T1000 (cell line): ENCODE results near the gene RANBP17.
"Not testable (repeated sequence)": the region's sequence is repeated elsewhere in the genome, so short reads cannot be mapped to it uniquely, and the experiment has no call there.

Experiments used
- DNase-seq: peaks from one replicate; lab custom pipeline; 2025; ENCODE audit warnings: mixed read lengths; lab: John Stamatoyannopoulos, UW

Gene RANBP17

GRCh38 chr5:171155621-171156020 is 293.8 kb downstream of the RANBP17 start:
- no peak for DNase-seq

DNA sequence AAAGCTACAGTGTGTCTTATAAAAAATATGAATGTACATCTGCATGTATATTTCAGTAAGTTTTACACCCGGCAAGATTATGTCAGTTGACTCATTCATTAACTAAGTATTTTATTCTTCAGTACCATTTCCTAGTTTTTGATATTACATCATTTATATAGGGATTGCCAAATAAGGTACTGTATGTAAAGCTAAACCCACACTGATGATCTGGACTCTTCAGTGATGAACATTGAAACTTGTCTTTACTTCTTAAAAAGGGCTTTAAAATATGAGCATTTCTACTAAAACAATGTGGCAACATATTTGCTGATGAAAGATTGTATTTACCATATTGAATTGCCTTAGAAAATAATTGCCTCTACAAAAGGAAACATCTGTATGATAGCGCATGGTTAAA is 295.5 kb downstream of the RANBP17 start:
- DNase-seq: no peak

- DNase-seq: no peak
These were observed 296.0 kb downstream of the RANBP17 start for GRCh38 chr5:171157775-171158174.

DNA sequence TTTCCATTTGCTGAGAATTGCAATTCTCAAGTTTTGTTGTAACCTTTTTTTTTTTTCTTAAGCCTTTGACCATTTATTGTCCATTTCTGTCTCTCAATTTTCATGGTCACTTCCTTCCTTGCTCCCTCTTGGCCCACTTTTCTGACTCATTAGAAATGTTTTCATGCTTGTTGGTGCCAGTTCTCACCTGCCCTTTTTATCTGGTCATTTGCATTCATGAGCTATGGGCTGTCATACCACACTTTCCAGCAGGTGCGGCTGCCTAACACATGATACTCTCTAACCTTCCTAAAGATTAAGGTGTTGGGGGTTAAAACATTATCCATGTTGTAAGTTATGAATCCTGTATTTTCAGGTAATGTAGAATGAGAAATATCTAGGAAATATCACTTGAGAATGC is 296.8 kb downstream of the RANBP17 start:
- no peak for DNase-seq

- no peak for DNase-seq
These were observed 300.3 kb downstream of the RANBP17 start for GRCh38 chr5:171162165-171162564.

DNA sequence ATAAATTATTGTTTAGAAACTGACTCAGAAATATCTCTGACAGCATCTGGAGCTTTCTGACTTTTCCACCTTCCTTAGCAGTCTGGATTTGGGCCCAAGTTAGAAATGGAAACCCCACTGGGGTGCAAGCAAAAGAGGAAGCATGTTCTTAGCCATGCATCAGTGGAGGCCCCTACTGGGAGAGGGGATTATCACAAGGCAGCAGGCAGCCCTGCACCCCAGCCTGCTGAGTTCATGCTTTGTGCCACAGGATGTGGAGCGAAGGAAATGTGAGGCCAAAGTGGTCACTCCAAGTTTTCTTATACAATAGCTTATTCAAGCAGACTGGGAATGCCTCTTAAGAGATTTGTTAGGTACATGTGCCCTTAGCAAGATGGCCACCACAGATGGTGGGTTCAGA is 300.8 kb downstream of the RANBP17 start:
- DNase-seq: no peak

DNA sequence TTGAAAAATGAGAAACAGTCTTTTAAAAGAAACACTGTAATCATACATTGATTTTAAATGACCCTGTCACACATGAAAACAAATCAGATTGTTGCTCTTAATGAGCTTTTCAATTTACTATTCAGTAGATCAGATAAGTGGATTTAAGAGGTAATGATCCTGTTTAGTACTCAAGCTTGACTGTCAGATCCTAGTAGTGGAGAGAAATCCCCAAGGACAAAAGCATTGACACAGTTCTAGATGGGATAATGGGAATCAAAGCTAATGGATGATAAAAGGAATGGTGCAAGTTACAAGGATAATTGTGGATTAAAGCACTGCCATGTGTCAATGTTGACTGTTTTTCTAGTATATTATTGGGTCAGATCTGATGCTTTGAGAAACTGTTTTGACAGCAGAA is 304.9 kb downstream of the RANBP17 start:
- no peak for DNase-seq

DNA sequence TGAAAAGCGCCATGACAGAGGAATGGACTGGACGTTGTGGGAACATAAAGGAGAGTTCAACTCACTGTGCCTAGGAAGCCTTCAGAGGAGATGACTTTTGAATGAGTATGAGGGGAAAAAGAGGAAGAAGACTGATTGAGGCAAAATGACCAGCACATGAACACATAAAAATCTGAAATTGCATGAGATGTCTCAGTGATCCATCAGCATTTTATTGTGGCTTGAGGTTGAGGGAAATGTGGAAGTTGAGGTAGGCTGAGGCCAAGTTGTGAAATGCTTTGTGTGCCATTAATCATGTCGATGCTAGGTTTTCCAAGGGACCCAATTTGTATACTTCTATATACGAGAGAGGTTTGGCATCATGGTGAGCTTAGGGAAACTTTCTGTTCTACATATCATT is 306.4 kb downstream of the RANBP17 start:
- no peak for DNase-seq

- DNase-seq: not testable (repeated sequence)
These were observed 313.1 kb downstream of the RANBP17 start for GRCh38 chr5:171174960-171175359.

- DNase-seq: no peak
These were observed 313.9 kb downstream of the RANBP17 start for GRCh38 chr5:171175746-171176145.

GRCh38 chr5:171178190-171178589 is 316.4 kb downstream of the RANBP17 start:
- DNase-seq: not testable (repeated sequence)

DNA sequence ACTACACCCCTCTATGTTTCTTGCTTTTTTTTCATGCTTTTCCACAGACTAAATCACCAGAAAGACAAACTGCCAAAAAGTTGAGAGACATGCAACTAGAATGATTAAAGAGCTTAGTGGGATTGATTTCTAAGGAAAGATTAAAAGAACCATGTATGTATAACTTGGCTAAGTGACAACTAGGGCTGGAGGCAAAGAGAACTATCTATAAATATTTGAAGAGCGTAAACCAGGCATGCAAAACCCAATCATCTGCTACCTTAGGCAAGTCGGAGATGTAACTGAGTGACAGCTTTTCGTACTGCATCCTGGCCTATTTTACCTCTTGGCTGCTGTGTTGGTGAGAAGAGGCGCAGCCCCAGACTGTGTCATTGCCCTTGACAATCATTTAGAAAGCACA is 326.2 kb downstream of the RANBP17 start:
- DNase-seq: no peak

GRCh38 chr5:171189442-171189841 is 327.6 kb downstream of the RANBP17 start:
- no peak for DNase-seq

- no peak for DNase-seq
These were observed 330.3 kb downstream of the RANBP17 start for GRCh38 chr5:171192111-171192510.

DNA sequence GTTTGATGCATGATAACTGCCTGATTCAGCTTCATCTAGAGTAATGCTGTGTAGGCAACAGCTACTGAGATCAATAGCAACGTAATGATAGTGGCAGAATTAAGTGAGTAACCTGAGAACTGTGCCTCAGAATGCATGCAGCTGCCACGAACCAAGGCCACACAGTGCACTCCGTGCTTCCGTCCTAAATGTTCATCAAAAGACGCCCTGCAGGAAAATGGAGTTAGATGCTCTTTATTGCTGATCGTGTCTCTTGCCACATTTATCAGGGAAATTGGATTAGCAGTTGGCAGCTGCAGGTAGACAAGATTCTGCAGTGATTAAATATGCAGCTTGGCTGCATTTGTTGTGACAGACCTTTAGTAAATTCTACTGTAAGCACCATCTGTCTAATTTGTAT is 339.5 kb downstream of the RANBP17 start:
- DNase-seq: no peak

DNA sequence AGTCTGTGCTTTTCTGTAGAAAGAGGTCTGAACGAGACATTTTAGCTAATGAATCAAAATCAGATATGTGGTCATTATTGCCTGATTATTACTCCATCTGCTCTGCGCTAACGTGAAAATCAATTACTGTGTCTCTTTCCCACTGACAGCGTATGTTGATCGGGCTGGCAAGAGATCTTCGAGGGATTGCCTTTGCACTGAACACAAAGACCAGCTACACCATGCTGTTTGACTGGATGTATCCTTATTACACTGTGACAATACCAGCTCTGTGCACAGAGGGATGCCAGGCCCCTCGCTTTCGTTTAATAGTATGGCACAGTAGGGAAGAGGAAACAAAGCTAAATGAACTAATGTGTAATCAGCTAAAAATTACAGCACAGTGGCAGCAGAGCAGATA is 343.6 kb downstream of the RANBP17 start:
- no peak for DNase-seq

DNA sequence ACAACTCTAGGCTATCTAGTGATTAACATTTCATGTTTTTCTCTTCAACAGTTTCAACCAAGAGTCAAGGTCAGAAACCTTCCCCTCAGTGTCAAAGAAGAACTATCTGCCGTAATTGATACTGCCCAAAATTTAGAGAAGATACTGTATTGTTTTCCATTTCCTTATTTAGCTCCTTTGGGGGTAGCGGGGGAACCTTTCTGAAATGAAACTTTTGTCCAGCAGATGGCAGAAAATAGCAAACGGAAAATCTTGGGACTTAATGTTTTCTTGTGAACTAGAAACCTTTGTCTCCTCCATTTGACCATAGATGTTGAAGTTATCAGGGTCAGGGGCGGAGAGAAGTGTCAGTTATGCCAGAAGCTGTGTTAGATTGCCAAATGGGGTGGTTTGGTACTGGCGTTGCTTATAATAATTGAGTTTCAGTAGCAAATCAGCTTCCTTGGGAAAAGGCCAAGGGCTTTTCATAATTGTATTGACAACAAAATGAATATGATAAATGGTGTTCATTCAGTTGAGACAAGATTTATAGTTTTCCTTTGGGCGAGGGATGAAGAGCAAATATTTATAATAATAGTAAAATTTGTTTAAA is 345.5 kb downstream of the RANBP17 start:
- peak; percentile 2 for DNase-seq

DNA sequence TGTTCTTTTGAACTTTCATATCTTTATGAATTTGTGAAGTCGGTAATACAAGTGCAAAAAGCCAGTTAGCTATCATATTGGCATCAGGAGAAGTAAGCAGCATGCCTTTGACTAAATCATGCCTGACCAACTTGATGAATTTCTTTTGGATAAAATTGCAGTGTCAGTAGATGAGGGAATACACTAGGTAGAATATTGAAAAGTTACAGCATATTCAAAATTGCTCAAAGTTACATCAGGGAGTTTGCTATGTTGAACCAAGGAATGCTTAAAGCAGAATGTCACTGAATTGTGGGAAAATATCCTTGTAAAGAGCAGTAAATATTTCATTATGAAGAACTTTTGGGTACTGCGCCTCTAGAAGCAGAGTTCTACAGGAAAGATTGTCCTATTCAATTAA is 360.1 kb downstream of the RANBP17 start:
- DNase-seq: no peak

DNA sequence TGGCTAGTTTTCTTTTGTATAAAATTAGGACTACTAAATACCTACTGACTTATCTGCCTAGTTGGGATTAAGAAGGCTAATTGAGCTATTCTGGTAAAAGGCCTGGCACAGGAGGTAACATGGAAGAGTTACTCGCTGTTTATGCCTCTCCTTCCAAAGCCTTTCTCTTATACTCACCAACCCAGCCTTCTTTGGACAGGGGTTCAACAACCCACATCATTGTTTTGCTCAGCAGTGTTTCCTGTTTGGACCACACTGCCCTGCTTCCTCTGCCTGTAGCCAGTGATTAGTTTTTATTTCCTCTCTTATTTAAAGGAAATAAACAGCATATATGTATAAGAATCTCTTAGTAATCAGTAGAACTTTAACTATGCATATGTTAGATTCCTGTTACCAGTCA is 362.1 kb downstream of the RANBP17 start:
- no peak for DNase-seq

- no peak for DNase-seq
These were observed 364.4 kb downstream of the RANBP17 start for GRCh38 chr5:171226096-171226754.

- DNase-seq: no peak
These were observed 365.0 kb downstream of the RANBP17 start for GRCh38 chr5:171226864-171227263.

- DNase-seq: no peak
These were observed 374.8 kb downstream of the RANBP17 start for GRCh38 chr5:171236651-171237050.

DNA sequence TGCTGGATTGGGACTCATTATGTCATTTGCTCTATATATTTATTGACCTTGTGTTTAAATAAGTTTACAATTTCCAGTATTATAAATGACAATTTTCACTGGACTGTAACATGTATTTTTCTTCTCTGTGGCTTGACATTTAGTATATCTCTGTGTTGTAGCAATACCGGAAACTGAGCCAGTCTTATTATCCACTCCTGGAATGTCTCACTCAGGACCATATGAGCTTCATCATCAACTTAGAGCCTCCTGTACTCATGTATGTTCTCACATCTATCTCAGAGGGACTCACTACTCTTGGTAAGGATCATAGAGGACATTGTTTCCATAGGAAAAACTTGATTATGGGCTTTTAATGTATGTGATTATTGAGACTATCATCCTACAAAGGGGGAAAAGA is 380.7 kb downstream of the RANBP17 start:
- DNase-seq: no peak

GRCh38 chr5:171246231-171246630 is 384.4 kb downstream of the RANBP17 start:
- no peak for DNase-seq
